Cerebellar nuclear complex (tissue), 1 donor: ENCODE measurements around the gene GPSM1.
A peak's percentile ranks its signal among the peaks of the same experiment; 100 is the strongest.
"Not testable (repeated sequence)": the region's sequence is repeated elsewhere in the genome, so short reads cannot be mapped to it uniquely, and the experiment has no call there.

Source experiments
- DNase-seq, 2 experiments: peaks; one replicate each; lab custom pipeline; 2025; lab: John Stamatoyannopoulos, UW

Gene GPSM1

DNA sequence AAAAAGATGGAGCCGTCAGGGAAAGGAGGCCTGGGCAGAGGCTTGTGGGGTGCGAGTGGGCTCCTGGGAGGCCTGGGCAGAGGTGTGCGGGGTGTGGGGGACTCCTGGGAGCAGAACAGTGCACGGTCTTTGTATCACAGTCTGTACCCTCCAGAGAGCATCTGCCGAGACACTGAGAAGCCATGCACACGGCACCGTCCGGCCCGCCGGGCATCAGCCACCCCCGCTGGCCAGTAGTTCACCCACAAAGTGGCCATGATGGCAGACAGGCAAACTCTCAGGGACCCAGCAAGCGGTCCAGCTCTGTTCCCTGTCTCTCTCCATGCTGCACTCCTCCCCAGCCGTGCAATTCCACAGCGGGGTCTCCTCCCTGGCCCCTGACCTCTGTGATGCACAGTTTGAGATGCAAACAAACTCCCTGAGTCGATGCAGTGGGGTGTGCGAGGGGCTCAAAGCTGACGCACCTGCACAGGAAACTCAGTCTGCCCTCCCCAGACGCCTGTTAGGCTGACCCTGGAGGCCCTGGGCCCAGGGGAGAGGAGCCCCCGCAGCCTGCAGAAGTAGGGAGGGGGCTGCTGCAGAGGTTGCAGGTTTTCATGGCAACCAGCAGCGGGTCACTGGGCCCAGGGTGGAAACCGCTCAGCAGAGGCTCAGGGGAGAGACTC is 9.1 kb upstream of the GPSM1 start:
- DNase-seq = no peak

GRCh38 chr9:136318776-136319241 is 8.5 kb upstream of the GPSM1 start:
- no peak for DNase-seq

DNA sequence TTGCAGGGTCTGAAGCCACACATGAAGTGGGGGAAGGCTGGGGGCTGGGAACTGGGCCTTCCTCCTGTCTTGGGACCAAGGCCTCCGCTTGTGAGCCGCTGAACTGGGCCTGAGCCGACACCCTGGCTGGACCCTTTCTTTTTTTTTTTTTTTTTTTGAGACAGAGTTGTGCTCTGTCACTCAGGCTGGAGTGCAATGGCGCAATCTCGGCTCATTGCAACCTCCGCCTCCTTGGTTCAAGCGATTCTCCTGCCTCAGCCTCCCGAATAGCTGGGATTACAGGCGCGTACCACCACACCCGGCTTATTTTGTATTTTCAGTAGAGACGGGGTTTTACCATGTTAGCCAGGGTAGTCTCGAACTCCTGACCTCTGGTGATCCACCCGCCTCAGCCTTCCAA is 8.1 kb upstream of the GPSM1 start:
- not testable (repeated sequence) for DNase-seq

GRCh38 chr9:136319955-136320354 is 7.4 kb upstream of the GPSM1 start:
- DNase-seq = not testable (repeated sequence)

DNA sequence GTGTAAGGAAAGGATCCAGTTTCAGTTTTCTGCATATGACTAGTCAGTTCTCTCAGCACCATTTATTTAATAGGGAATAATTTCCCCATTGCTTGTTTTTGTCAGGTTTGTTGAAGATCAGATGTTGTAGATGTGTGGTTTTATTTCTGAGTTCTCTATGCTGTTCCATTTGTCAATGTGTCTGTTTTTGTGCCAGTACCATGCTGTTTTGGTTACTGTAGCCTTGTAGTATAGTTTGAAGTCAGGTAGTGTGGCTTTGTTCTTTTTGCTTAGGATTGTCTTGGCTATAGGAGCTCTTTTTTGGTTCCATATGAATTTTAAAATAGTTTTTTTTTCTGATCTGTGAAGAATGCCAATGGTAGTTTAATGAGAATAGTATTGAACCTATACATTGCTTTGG is 6.4 kb upstream of the GPSM1 start:
- not testable (repeated sequence) for DNase-seq

GRCh38 chr9:136321561-136321960 is 5.8 kb upstream of the GPSM1 start:
- DNase-seq = no peak

DNA sequence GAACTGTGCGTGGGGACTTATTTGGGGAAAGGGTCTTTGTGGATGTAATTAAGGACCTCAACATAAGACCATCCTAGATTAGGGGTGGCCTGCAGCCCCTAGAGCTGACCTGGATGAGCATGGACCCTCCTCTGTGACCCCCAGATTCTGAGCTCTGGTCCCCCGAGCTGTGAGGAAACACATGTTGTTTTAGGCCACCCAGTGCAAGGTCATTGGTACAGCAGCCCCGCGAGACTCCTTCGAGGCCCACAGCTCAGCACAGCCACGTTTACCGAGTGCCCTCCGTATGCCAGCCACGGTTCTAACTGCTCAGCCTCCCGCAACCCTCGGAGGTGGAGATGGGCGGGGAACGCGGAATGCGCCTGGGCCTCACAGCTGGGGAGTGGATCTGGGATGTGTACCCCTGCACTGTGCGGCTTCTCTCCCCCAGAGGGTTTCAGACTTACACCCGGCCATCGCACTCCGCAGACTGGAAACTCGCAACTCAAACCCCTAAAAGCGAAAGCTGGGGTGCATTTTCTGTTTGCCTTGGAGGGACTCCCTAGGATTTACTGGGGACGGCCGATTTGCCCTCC is 4.5 kb upstream of the GPSM1 start:
- DNase-seq = no peak

DNA sequence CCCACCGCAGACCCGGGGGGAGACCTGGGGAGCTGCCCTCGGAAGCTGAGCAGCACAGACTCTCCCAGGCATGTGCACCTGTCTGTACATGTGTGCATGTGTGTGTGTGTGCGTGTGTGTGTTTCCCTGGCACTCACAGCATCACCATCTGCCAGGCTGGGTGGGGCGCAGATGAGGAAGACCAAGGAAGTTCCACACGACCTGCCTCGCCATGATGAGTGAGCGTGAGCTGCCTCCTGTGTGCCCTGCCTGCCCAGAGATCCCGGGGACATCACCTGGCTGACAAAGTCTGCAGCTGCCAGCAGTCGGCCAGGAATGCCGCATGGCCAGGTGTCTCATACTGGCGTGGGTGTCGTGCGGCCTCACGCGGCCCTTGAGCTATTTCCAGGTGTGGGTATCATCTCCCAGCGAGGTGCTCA is 4.0 kb upstream of the GPSM1 start:
- no peak for DNase-seq

GRCh38 chr9:136324501-136325300 is 2.6 kb upstream of the GPSM1 start:
- no peak for DNase-seq

GRCh38 chr9:136325358-136325757 is 2.0 kb upstream of the GPSM1 start:
- DNase-seq = no peak

DNA sequence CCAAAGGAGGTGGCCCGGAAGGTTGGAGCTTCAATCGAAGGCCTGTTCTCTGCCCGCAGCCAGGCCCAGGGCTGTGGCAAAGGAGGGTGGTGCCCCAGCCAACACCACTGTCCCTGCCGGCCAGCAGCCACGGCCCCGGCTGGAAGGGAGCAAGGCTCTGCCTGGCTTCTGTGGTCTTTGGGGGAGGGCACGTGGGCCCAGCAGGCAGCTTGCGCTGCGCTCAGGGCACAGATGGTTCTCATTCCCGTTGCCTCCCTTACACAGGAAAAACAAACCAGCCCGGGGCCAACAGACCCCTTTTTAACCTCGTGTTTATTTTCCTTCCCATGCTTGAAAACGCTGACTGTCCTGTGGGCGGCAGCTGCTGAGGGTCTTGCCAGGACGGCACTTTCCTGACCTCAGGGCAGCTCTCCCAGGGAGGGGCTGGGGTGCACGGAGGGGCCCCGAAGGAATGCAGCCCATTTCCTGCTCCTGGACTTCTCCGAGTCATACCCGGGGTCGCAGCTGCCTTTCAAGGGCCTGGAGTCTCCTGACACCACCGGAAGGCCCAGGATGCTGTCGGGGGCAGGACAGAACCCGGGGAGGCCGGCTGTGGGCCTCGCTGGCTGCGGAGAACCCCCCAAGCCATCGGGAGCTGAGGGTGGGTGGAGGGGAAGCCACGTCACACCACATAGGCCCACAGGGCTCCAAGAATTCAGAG is 1.1 kb upstream of the GPSM1 start:
- peak in 1 of 2 experiments; percentile 43 for DNase-seq

GRCh38 chr9:136326761-136327303 is 507 bp upstream of the GPSM1 start:
- DNase-seq = no peak

- DNase-seq = no peak
Measured at GRCh38 chr9:136328011-136328621, 777 bp downstream of the GPSM1 start.

DNA sequence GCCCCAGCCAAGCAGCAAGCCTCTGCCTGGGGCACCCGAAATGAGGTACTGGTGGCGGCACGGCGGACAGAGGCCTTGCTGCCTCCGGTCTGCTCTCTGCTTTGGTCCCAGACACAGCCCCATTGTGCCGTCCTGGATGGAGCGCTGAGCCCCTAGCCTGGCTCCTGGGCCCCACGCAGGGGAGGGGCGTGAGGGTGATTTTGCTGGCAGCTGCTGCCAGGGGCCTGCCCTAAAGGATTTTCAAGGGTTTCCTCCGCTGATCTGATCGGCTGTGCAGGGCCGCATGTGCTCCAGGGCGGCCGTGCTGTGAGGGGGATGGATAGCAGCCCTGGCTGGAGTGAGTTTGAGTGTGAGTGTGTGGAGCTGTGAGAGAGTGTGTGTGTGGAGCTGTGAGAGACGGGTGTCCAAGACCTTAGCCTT is 1.3 kb downstream of the GPSM1 start:
- DNase-seq = no peak

- DNase-seq = no peak
Measured at GRCh38 chr9:136329211-136329627, 1.9 kb downstream of the GPSM1 start.

DNA sequence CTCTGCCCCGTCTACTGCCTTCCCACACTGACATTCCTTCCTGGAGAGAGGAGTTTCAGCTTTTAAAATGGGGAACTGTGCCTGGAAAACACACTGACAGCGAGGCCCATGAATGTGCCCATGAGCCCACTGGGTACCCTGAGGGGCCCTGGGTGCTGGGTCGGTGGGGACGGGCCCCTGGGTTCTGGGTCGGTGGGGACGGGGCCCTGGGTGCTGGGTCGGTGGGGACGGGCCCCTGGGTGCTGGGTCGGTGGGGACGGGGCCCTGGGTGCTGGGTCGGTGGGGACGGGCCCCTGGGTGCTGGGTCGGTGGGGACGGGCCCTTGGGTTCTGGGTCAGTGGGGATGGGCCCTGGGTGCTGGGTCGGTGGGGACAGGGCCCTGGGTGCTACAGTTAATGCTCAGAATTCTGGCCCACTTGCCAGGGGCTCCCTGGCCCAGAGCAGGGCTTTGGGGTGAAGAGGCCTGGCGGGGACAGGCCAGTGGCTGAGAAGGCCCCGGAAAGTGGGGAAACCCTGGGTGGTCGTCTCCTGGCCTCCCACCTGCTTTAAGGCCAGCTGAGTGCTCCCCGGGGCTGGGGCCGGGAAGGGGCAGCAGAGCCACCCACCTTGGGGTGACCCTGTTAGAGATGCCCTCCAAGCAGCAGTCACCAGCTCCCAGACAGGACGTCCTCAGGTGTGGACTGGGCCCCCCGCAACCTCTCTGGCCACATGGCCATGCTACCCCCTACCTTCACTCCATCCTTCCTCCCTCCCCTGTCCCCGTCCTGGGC is 2.5 kb downstream of the GPSM1 start:
- DNase-seq = no peak

GRCh38 chr9:136330406-136330990 is 3.2 kb downstream of the GPSM1 start:
- no peak for DNase-seq

- no peak for DNase-seq
Measured at GRCh38 chr9:136331030-136331429, 3.7 kb downstream of the GPSM1 start.

DNA sequence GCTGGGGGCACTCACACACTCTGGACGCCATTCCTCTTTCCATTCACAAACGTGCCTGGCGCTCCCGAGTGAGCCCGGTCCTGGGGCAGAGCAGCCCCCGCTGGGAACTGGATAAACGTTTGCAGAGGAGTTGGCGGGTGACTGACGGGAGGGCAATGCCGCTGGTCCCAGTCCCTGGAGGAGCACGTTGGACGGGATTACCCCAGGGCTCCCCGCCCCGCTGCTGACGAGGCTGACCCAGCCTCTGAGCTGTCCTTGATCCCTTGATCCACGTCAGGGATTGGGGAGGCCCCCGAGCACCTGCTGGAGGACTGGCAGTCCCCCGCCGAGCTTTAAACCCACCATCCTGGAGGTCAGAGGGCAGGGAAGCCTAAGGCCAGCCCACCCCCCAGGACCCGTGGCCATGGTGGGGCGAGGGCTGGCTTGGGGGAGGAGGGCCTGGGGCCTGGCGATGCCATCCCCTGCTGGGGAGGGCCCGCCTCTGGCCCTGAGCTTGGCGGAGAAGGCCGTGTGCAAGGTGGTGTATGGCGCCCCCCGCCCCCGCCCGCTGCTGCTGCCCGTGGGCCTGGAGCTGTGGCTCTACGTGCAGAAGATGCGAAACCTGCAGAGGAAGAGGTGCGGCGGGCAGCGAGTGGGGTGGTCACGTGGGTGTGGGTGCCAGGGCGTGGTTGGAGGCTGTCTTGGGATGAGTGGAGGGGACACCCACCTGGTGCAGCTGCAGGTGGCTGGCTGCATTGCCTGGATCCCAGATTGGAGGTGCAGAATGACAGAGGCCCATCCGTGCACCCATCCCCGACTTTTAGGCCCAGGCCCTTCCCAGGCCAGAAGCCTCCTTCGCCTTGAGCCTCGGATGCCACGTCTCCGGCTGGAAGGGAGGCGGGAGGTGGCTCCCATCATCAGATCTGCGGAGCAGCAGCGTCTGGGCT is 4.5 kb downstream of the GPSM1 start:
- DNase-seq = no peak
